Kidney (tissue), 14 donors: ENCODE data around the gene GRIPAP1. TPM values are rescaled to one million over a fixed set of nuclear protein-coding genes. Genes with fewer than 3 reads are reported as not detected.

Experiments used
- DNase-seq, 5 donors: peaks; one replicate each; pipeline ENCODE4 v3.0.0-alpha.2; 2013 to 2020
- FAIRE-seq: peaks from 2 replicates; lab custom pipeline; 2012; peaks lifted over from hg19 to GRCh38; lab: Jason Lieb, UNC
- H3K27ac ChIP-seq, 2 donors: one replicate each; pipeline ENCODE4 v1.7.0; 2013; ENCODE audit warnings: low read depth in 2 of 2, low read length in 2 of 2, inconsistent platforms in 1 of 2
- H3K27me3 ChIP-seq: one replicate; pipeline ENCODE4 v1.7.1; 2013; ENCODE audit warnings: low read length, inconsistent platforms; ENCODE audit not compliant: control insufficient read depth, insufficient read depth
- H3K36me3 ChIP-seq, 3 donors: one replicate each; pipeline versions ENCODE4 v1.7.0 to v1.7.1; 2013; ENCODE audit warnings: low read length in 3 of 3, control low read depth in 1 of 3, inconsistent platforms in 1 of 3; ENCODE audit not compliant: insufficient read depth in 3 of 3, control insufficient read depth in 2 of 3
- H3K4me1 ChIP-seq, 3 donors: one replicate each; pipeline versions ENCODE4 v1.7.0 to v1.7.1; 2013; ENCODE audit warnings: low read length in 3 of 3, inconsistent platforms in 1 of 3, low read depth in 1 of 3; ENCODE audit not compliant: control insufficient read depth in 2 of 3, insufficient read depth in 2 of 3
- H3K4me3 ChIP-seq, 3 donors: one replicate each; pipeline versions ENCODE4 v1.7.0 to v1.8.1; 2013; ENCODE audit warnings: low read length in 3 of 3, control low read depth in 1 of 3, inconsistent platforms in 1 of 3
- H3K9ac ChIP-seq, 3 donors: one replicate each; pipeline versions ENCODE4 v1.7.0 to v1.7.1; 2013; ENCODE audit warnings: low read length in 3 of 3, control low read depth in 1 of 3, inconsistent platforms in 1 of 3
- H3K9me3 ChIP-seq, 3 donors: one replicate each; pipeline versions ENCODE4 v1.7.0 to v1.7.1; 2013; ENCODE audit warnings: low read length in 3 of 3, control low read depth in 1 of 3, inconsistent platforms in 1 of 3; ENCODE audit not compliant: control insufficient read depth in 2 of 3, insufficient read depth in 1 of 3
- CTCF ChIP-seq: IDR thresholded peaks from 3 replicates; pipeline ENCODE4 v1.5.1; 2012; ENCODE audit warnings: mild to moderate bottlenecking, moderate library complexity, borderline replicate concordance; ENCODE audit not compliant: insufficient read depth; ENCODE audit errors: extremely low read depth
- intact Hi-C: fragments of 100-400 bp; cut with DNase I; formaldehyde crosslinking; loops from one replicate; pipeline ENCODE4 v1.11.1; 2022
- polyA plus RNA-seq: library from polyadenylated mRNA; stranded (reverse); fragments of 350-450 nt; fragmentation: Illumina TruSeq; extraction: RNeasy Lipid Tissue Mini Kit (QIAGEN cat#74804); gene quantifications from one replicate; pipeline ENCODE4 v1.2.3, GENCODE V29; 2014; ENCODE audit warnings: low read depth, low replicate concordance; ENCODE audit not compliant: insufficient read depth
- total RNA-seq: library from RNA; stranded (reverse); fragmentation: NEBNext Ultra II Directional; extraction: Animal tissue kit (Norgen Biotek cat#: 25700); gene quantifications from one replicate; pipeline ENCODE4 v1.2.1, GENCODE V29; 2021
- donor health status: control.
- donor health status: control.
- donor health status: control.
- donor health status: control.
- donor health status: control.
- donor health status: DM: yes; HTN: yes; CAD: no.
- donor health status: Normal renal cell carcinoma (clear cell type).

GRIPAP1 gene
- total and polyA plus RNA-seq, 2 donors from 2014 or later = 24.0 to 52.8 TPM

GRCh38 chrX:48957827-48958634 is 44.0 kb downstream of the GRIPAP1 start:
- FAIRE-seq (peak; percentile 98), DNase-seq (peak; percentile 97 to 99 (median 98))
- Histone ChIP-seq H3K4me1 (peaks cover 0 to 25% (median 0%) of the 10 kb centered on the region in 3 donors), H3K27ac (peak overlapping the region; percentile 99), H3K9me3 (no peaks in the 10 kb centered on the region), H3K4me3 (peak overlapping the region; percentile 90 to 94 (median 92)), H3K27me3 (no peaks in the 10 kb centered on the region), H3K9ac (peak overlapping the region in 2 of 3 donors; percentile 86), H3K36me3 (peaks cover 0 to 4% (median 0%) of the 10 kb centered on the region in 3 donors)
- no peak for TF ChIP-seq CTCF
- intact Hi-C loops = no loop called here

GRCh38 chrX:48957477-48957826 is 44.6 kb downstream of the GRIPAP1 start, which contains the start of gene OTUD5:
OTUD5 (minus strand) TSS chrX:48957607; CDS start chrX:48957570, 37 bp downstream.
- DNase-seq = peak in 3 of 5 donors; percentile 63 to 91 (median 81)
- Histone ChIP-seq H3K27ac (peak within 1 kb of the TSS; percentile 99), H3K4me3 (peak within 1 kb of the TSS; percentile 90 to 94 (median 92)), H3K4me1 (peaks cover 0 to 27% (median 0%) of the 10 kb centered on the region in 3 donors), H3K27me3 (no peaks in the 10 kb centered on the region), H3K36me3 (peaks cover 0 to 4% (median 0%) of the 10 kb centered on the region in 3 donors), H3K9ac (peak within 1 kb of the TSS; percentile 15 to 86 (median 84)), H3K9me3 (no peaks in the 10 kb centered on the region)
- no peak for TF ChIP-seq CTCF
- no peak for FAIRE-seq
- intact Hi-C loops = no loop called here

DNA sequence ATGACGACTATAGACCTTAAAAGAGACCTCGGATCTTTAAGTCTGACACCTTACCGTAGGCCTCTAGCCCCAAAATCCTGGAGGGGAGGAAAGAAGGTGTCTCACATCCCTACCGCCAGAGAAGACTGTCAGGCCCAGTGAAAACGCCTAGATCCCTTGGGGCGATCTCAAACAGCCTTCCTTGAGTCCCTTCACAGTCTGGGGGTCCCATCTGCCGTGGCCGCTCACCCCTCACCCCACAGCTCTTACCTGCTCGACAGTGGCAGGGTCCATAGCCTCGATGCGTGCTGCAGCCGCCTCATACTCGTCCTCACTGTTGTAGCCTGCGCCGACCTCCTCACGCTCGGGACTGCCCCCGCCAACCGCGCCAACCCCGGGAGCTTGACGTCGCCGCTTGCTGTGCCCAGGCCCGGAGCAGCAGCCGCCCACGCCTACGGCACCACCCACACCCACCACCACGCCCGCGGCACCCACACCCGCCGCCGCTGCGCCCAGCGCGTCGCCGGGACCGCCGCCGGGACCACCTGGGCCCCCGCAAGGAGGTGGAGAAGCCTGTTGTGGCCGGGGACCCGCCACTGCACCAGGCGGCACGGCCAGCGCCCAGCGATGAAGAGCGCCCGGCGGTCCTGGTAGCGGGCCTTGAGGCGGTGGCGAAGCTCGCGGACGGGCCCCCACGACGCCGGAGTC is 45.2 kb downstream of the GRIPAP1 start:
- Histone ChIP-seq H3K4me1 (peaks cover 0 to 28% (median 0%) of the 10 kb centered on the region in 3 donors), H3K36me3 (peaks cover 0 to 4% (median 0%) of the 10 kb centered on the region in 3 donors), H3K4me3 (peak overlapping the region; percentile 67 to 79 (median 72)), H3K9me3 (no peaks in the 10 kb centered on the region), H3K27ac (peak overlapping the region in 1 of 2 donors; percentile 57), H3K27me3 (no peaks in the 10 kb centered on the region), H3K9ac (peak overlapping the region; percentile 15 to 71 (median 47))
- TF ChIP-seq CTCF = no peak
- intact Hi-C loops = no loop called here
- FAIRE-seq = no peak
- DNase-seq = peak in 2 of 5 donors; percentile 50 to 82
